B cell (primary cell): ENCODE data around the gene SGCA. TPM values are rescaled to one million over a fixed set of nuclear protein-coding genes. Genes with fewer than 3 reads are reported as not detected.

Source experiments
- ATAC-seq: fragments of 200-7000 bp; cut with Tn5 transposase; one replicate; pipeline ENCODE4 v1.10.0; 2021; ENCODE audit warnings: low read depth, mild to moderate bottlenecking, moderate number of reproducible peaks, moderate library complexity
- CTCF ChIA-PET: fragments of 350-600 bp; sonication (Branson Sonifier 250); formaldehyde crosslinking; loops from one replicate; lab custom pipeline; 2021; ENCODE audit warnings: antibody characterized with exemption, inconsistent platforms; lab: Charles Lee
- POLR2A ChIA-PET: fragments of 350-600 bp; sonication (Branson Sonifier 250); formaldehyde crosslinking; loops from one replicate; lab custom pipeline; 2021; ENCODE audit warnings: antibody characterized with exemption; lab: Charles Lee
- DNase-seq: peaks from one replicate; pipeline ENCODE4 v3.0.0; 2013
- H2AFZ ChIP-seq: 2 replicates; pipeline ENCODE4 v1.6.1; 2012; ENCODE audit warnings: mild to moderate bottlenecking, low read depth, low read length; ENCODE audit not compliant: insufficient read depth, poor library complexity, severe bottlenecking
- H3K27ac ChIP-seq, 2 donors: 1 replicate in 1 of 2; 2 replicates in 1 of 2; pipeline ENCODE4 v1.5.1; 2012 to 2013; ENCODE audit warnings: low read length in 2 of 2, mild to moderate bottlenecking in 2 of 2, moderate library complexity in 1 of 2
- H3K27me3 ChIP-seq, 4 experiments: fragments of 200-600 bp in 1 of 4; sonication (generic) in 1 of 4; replicated peaks in 1 of 4; 1 replicate in 2 of 4; 2 replicates in 2 of 4; pipeline versions ENCODE4 v1.6.1 to v1.7.0; 2013 to 2016; ENCODE audit warnings: low read length in 3 of 4, mild to moderate bottlenecking in 2 of 4, mixed read lengths in 1 of 4, moderate library complexity in 1 of 4; ENCODE audit not compliant: insufficient read depth in 4 of 4, control insufficient read depth in 3 of 4; ENCODE audit errors: control extremely low read depth in 1 of 4
- H3K36me3 ChIP-seq, 2 experiments: replicated peaks in 1 of 2; 1 replicate in 1 of 2; 2 replicates in 1 of 2; pipeline versions ENCODE4 v1.6.1 to v1.7.1; 2013; ENCODE audit warnings: low read length in 1 of 2; ENCODE audit not compliant: insufficient read depth in 2 of 2, control insufficient read depth in 1 of 2; ENCODE audit errors: control extremely low read depth in 1 of 2, extremely low read depth in 1 of 2
- H3K4me1 ChIP-seq, 2 donors: fragments of 200-600 bp in 1 of 2; sonication (generic) in 1 of 2; 1 replicate in 1 of 2; 2 replicates in 1 of 2; pipeline versions ENCODE4 v1.5.1 to v1.6.1; 2013 to 2017; ENCODE audit warnings: low read length in 2 of 2; ENCODE audit not compliant: control insufficient read depth in 2 of 2, insufficient read depth in 2 of 2
- H3K4me2 ChIP-seq: replicated peaks from 2 replicates; pipeline ENCODE3; 2012; ENCODE audit warnings: mild to moderate bottlenecking, low read depth, low read length; ENCODE audit not compliant: poor library complexity, severe bottlenecking
- H3K4me3 ChIP-seq, 5 experiments: fragments of 200-600 bp in 1 of 5; sonication (generic) in 1 of 5; 1 replicate in 3 of 5; 2 replicates in 2 of 5; pipeline versions ENCODE4 v1.5.1 to v1.7.0; 2011 to 2016; ENCODE audit warnings: low read length in 4 of 5, mild to moderate bottlenecking in 4 of 5, low read depth in 2 of 5, control low read depth in 1 of 5, moderate library complexity in 1 of 5; ENCODE audit not compliant: insufficient read depth in 1 of 5; ENCODE audit errors: control extremely low read depth in 1 of 5, extremely low read depth in 1 of 5
- H3K79me2 ChIP-seq: fragments of 200-600 bp; sonication (generic); one replicate; pipeline ENCODE4 v1.6.0; 2016; ENCODE audit warnings: low read length; ENCODE audit not compliant: control insufficient read depth, insufficient read depth
- H3K9ac ChIP-seq: fragments of 200-600 bp; sonication (generic); 2 replicates; pipeline ENCODE4 v1.6.1; 2017; ENCODE audit warnings: mild to moderate bottlenecking, low read length, moderate library complexity
- H3K9me3 ChIP-seq, 3 donors: one replicate each; pipeline versions ENCODE4 v1.6.1 to v1.7.1; 2013; ENCODE audit warnings: low read length in 2 of 3; ENCODE audit not compliant: control insufficient read depth in 2 of 3, insufficient read depth in 1 of 3; ENCODE audit errors: control extremely low read depth in 1 of 3
- H4K20me1 ChIP-seq: 2 replicates; pipeline ENCODE4 v1.6.0; 2012; ENCODE audit warnings: mild to moderate bottlenecking, low read length; ENCODE audit not compliant: insufficient read depth, control insufficient read depth, poor library complexity, severe bottlenecking
- H3K27ac Mint-ChIP-seq: one replicate; pipeline ENCODE4 v1.8.0; 2021; ENCODE audit warnings: mixed read lengths
- H3K27me3 Mint-ChIP-seq: one replicate; pipeline ENCODE4 v1.8.0; 2021; ENCODE audit warnings: mixed read lengths
- H3K4me1 Mint-ChIP-seq: one replicate; pipeline ENCODE4 v1.8.0; 2021; ENCODE audit warnings: mixed read lengths
- H3K4me3 Mint-ChIP-seq: one replicate; pipeline ENCODE4 v1.8.0; 2021; ENCODE audit warnings: mixed read lengths
- H3K9me3 Mint-ChIP-seq: one replicate; pipeline ENCODE4 v1.8.0; 2022; ENCODE audit warnings: mixed read lengths; ENCODE audit not compliant: insufficient read depth
- CTCF ChIP-seq: fragments of 200-600 bp; IDR thresholded peaks from one replicate; pipeline ENCODE4 v1.8.0; 2022; ENCODE audit warnings: antibody characterized with exemption, mild to moderate bottlenecking
- EZH2 ChIP-seq: IDR thresholded peaks from 2 replicates; pipeline ENCODE4 v1.6.1; 2012; ENCODE audit warnings: borderline replicate concordance, low read depth, mild to moderate bottlenecking, moderate library complexity, low read length; ENCODE audit not compliant: insufficient read depth, poor library complexity, severe bottlenecking
- WGBS: methylation state at CpG from one replicate; pipeline ENCODE4 v1.1.5; 2013; ENCODE audit warnings: missing lambda C conversion rate; ENCODE audit not compliant: insufficient coverage; 5-methylcytosine and 5-hydroxymethylcytosine counted together
- intact Hi-C: fragments of 100-400 bp; cut with micrococcal nuclease; formaldehyde crosslinking; loops from one replicate; pipeline ENCODE4 v1.10.0; 2022
- polyA plus RNA-seq: library from polyadenylated mRNA; depleted of rRNA; stranded (reverse); fragments of >200 nt; gene quantifications from 2 replicates; pipeline ENCODE4 v1.2.3, GENCODE V29; 2012
- total RNA-seq, 2 donors: library from RNA; stranded (reverse); fragments of 120-200 nt in 1 of 2; gene quantifications; 1 replicate in 1 of 2; 2 replicates in 1 of 2; pipeline versions ENCODE4 v1.2.3 to v1.2.4, GENCODE V29; 2013 to 2022

Gene SGCA
- total and polyA plus RNA-seq, 2 donors (not counting 1 experiment from before 2014, with no cell fraction given) = 4.4 to 4.5 TPM

GRCh38 chr17:50151041-50151936 lies 14.5 kb upstream of the SGCA start:
- peak overlapping the region; percentile 70 to 97 (median 85) for H3K4me3 ChIP-seq
- H3K27ac Mint-ChIP-seq = peak overlapping the region; percentile 94
- H3K4me1 Mint-ChIP-seq = peaks cover 37% of the 10 kb centered on the region

More at GRCh38 chr17:50151041-50151936, 14.5 kb upstream of the SGCA start:
- peaks cover 38% of the 10 kb centered on the region for H4K20me1 ChIP-seq
- DNase-seq (peak; percentile 90), ATAC-seq (peak; percentile 48)
- peak overlapping the region; percentile 95 for H3K4me3 Mint-ChIP-seq
- peaks cover 0 to 3% of the 10 kb centered on the region in 2 experiments for H3K36me3 ChIP-seq
- H3K4me1 ChIP-seq = peaks cover 17 to 46% of the 10 kb centered on the region in 2 donors
- H3K4me2 ChIP-seq = peak overlapping the region; percentile 92
- H3K27me3 ChIP-seq = no peaks in the 10 kb centered on the region
- H3K27ac ChIP-seq = peak overlapping the region; percentile 48 to 75
- H3K27me3 Mint-ChIP-seq = no peaks in the 10 kb centered on the region
- intact Hi-C loops = loop anchor here (1.0 kb wide), 1 partner anchor 10 kb away; no protein-coding TSS in a partner anchor
- WGBS = 0% methylated on average over 27 of the region's 40 CpGs
- H3K9me3 ChIP-seq = no peaks in the 10 kb centered on the region
- CTCF ChIA-PET = interaction anchor here (0.6 to 4.2 kb wide), 12 partner anchors 10 to 58 kb away, joined by 3 to 65 read pairs (median 10); partner anchors contain the start of gene PDK2
- no peaks in the 10 kb centered on the region for H3K9me3 Mint-ChIP-seq
- peak overlapping the region; percentile 70 for H2AFZ ChIP-seq
- H3K9ac ChIP-seq = peak overlapping the region; percentile 95
- POLR2A ChIA-PET = interaction anchor here (0.6 to 3.8 kb wide), 7 partner anchors 10 to 333 kb away, joined by 3 to 22 read pairs (median 6); partner anchors contain the start of gene PDK2
- peaks cover 45% of the 10 kb centered on the region for H3K79me2 ChIP-seq
- TF ChIP-seq CTCF = peak; percentile 60
- TF ChIP-seq EZH2 = no peak
